Activated T-helper 9 cell treated with anti-CD3 and anti-CD28 coated beads, Interleukin-2, amount 50 U/mL, for 16 hours (primary cell): ENCODE results near the gene AANAT.
A peak's percentile ranks its signal among the peaks of the same experiment; 100 is the strongest.

ENCODE experiments used
- DNase-seq: peaks from one replicate; pipeline ENCODE4 v3.0.0-alpha.2; 2020; ENCODE audit warnings: low read depth

The AANAT gene

GRCh38 chr17:76442341-76443338 is 24.8 kb upstream of the AANAT start:
- no peak for DNase-seq

DNA sequence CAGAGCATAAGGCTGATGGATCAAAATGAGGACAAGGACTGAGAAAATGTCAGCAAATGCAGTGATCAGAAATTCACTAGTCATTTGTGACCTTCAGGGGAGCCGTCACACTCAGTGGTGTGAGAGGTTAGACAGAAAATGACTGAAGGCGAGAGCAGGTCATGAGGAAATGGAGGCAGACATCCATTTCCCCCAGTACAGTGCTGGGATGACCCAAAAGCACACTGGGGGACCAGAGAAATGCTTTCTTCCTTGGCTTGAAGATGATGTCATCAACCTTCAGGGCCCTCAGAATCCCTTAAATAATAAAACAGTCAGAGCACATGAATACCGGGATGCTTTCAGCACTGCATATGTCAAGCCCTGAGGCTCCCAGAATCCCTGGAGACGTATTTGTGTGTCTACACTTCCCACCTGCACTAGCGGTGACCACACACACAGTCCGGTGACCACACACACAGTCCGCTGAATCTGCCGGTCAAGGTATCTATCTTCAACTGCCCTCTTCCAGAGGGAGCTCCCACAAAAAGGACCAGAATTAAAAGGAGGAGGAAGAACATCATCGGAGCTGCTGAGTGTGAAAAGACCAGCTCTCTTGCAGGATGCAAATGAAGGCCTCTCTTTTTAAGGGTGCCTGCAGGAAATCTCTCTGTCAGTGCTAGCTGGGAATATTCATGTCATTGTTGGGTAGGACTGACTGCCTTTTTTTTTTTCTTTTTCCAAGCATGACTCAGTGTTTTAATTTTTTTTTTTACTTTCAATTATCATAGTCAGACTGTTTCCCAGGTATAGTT is 22.7 kb upstream of the AANAT start:
- DNase-seq, result no peak

- no peak for DNase-seq
Observed at GRCh38 chr17:76445697-76446448, 21.5 kb upstream of the AANAT start.

- DNase-seq, result no peak
Observed at GRCh38 chr17:76446449-76447231, 20.8 kb upstream of the AANAT start.

DNA sequence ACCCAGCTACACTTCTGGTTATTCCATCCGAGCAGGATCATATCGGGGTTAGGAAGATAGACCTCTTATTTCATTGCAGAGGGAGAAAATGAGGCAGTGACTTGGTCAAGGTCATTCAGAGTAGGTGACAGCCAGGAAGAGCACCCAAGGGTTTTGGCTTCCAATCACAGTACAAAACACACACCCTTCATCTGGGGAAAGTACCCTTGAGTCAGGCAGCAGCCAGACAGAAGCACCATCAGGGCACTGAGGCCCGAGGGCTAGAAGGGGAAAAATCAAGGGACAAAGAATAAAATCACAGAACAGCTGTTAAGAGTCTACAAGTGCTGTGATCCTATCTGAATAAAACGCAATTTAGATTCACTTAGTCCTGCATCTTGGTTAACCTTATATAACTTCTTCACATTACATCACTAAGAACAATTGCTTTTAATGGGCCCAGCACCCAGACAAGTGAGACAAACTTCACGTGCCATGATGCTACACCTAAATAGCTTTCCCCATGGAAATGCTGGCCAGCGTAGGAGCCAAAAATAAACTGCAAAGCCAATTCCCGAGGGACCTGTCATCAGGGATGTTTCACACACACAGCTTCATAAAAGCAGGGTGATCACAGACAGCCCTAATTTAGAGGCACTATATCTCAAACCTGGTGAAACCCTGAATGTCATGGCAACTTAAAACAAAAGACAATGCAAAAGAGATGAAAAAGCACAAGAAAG is 19.3 kb upstream of the AANAT start:
- DNase-seq, result no peak

DNA sequence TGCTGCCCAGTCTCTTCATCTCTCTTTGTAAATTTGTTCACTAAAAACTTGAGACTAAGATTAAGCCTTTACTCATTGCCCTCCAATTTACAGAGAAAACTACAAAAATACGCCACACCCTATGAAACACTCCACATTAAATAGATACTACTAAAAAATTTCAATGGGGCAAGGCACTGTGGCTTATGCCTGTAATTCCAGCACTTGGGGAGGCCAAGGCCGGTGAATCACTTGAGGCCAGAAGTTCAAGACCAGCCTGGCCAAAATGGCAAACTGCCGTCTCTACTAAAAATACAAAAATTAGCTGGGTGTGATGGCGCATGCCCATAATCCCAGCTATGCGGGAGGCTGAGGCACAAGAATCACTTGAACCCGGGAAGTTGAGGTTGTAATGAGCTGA is 18.3 kb upstream of the AANAT start:
- DNase-seq, result no peak

- DNase-seq, result no peak
Observed at GRCh38 chr17:76451506-76451905, 15.9 kb upstream of the AANAT start.

- no peak for DNase-seq
Observed at GRCh38 chr17:76452127-76452659, 15.2 kb upstream of the AANAT start.

GRCh38 chr17:76452660-76453430 is 14.6 kb upstream of the AANAT start, which contains the start of gene UBE2O:
Gene UBE2O (minus strand): TSS chr17:76453152. CDS start chr17:76453141, 11 bp downstream.
- peak; percentile 88 for DNase-seq

- DNase-seq, result no peak
Observed at GRCh38 chr17:76453431-76453743, 14.0 kb upstream of the AANAT start.

GRCh38 chr17:76458580-76459490 is 8.6 kb upstream of the AANAT start:
- DNase-seq, result no peak

DNA sequence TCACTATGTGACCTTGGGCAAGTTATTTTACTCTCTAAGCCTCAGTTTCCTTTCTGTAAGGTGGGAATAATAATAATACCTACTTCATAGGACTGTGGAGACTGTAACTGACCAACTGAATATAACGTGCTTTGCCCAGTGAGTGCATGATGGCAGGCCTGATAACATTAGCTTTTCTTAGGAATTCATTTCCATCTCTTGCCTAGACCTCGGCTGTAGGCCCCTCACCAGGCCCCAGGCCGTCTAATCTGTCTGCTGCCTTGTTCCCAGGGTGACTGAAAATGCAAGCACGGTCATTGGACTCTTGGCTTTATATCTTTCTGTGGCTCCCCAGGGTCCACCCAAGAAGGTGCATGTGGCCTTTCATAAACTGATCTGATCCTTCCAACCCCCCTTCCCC is 7.7 kb upstream of the AANAT start:
- no peak for DNase-seq

DNA sequence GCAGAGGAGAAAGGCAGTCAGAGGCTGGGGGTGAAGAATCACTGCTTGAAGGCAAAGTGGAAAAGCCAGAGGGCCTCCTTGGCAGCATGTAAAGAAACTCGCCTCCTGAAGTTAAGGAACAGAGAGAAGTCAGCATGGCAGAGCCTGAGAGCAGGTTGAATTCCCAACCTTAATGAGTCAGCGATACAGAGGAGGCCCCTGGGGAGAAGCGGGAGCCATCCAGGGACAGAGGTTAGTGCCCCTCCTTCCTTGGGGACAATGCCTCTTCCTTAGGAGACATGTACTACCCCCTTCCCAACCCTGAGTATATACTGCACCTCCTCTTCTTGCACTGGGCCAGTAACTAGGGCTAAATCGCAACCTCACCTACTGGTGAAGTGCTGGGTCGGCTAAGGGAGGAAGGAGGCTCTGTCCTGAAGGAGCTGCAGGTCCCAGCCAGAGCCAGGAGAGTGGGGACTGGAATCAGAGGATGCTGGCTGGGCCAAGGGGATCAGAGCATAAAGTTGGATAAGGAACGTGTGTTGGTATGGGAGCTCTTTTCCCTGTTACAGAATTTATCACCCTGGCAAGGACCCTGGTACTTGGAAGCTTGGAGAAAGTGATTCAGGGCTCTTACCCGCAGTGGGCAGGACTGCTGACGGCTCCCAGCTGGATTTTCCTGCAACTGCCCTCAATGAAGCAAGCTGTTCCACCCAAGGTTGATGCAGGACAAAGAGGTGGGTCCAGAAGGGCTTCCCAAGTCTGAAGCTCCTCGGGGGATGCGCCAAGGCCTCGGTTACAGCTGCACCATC is 5.4 kb upstream of the AANAT start:
- no peak for DNase-seq

GRCh38 chr17:76462556-76463290 is 4.7 kb upstream of the AANAT start:
- DNase-seq, result no peak

DNA sequence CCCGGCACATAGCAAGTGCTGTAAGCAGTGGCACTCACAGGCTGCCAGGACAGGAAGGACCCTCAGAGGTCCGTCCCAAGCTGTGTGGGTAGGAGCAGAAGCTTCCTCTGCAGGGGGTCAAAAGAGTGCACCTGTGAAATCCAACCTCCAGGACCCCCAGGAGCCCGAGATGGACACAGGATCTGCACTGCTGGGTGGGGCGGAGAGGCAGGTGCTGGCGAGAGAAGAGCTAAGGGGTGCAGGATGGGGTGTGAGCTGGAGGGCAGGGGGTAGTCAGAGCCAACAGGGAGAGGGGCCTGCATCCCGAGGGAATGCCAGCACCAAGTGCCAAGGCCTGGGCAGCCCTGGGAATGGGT is 650 bp upstream of the AANAT start:
- no peak for DNase-seq

GRCh38 chr17:76467809-76468633 is 618 bp downstream of the AANAT start:
- no peak for DNase-seq
